Sigmoid colon (tissue), 4 donors: ENCODE measurements around the gene MSGN1.

Source experiments
- POLR2AphosphoS5 ChIP-seq, 4 donors: sonication (generic); formaldehyde crosslinking; IDR thresholded peaks; one replicate each; pipeline ENCODE4 v1.6.1; 2017; ENCODE audit warnings: antibody characterized with exemption in 4 of 4
- TF ChIP-seq, protein P1 (sequence below), 4 experiments: fragments of 450-650 bp in 3 of 4; fragments of 200-600 bp in 1 of 4; IDR thresholded peaks; one replicate each; pipeline ENCODE4 v1.5.1; 2016 to 2019; ENCODE audit warnings: antibody characterized with exemption in 4 of 4, mild to moderate bottlenecking in 3 of 4, moderate library complexity in 2 of 4

DNA sequence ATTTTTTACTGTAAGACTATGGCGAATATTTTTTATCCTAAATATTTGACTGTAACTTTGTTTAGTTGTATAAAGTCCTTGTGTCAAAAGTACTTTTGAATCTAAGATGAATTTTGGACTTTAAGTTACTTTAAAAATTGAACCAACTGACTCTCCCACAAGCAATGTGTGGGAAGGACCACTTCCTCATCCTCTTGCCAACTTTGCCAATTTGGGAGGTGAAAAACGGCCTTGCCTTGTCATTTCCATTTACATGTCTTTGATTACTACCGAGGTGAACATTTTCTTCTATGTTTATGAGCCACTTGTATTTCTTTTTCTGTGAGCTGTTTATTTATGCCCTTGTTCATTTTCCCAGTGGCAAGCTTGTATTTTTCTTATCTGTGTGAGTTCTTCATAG lies 12.8 kb upstream of the MSGN1 start:
- TF ChIP-seq, protein P1, sequence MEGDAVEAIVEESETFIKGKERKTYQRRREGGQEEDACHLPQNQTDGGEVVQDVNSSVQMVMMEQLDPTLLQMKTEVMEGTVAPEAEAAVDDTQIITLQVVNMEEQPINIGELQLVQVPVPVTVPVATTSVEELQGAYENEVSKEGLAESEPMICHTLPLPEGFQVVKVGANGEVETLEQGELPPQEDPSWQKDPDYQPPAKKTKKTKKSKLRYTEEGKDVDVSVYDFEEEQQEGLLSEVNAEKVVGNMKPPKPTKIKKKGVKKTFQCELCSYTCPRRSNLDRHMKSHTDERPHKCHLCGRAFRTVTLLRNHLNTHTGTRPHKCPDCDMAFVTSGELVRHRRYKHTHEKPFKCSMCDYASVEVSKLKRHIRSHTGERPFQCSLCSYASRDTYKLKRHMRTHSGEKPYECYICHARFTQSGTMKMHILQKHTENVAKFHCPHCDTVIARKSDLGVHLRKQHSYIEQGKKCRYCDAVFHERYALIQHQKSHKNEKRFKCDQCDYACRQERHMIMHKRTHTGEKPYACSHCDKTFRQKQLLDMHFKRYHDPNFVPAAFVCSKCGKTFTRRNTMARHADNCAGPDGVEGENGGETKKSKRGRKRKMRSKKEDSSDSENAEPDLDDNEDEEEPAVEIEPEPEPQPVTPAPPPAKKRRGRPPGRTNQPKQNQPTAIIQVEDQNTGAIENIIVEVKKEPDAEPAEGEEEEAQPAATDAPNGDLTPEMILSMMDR (IDR thresholded peaks at IDR 0.05), result no peak
- no peak for TF ChIP-seq POLR2AphosphoS5 (IDR thresholded peaks at IDR 0.05)
